Measurements from ENCODE around the gene MTUS2. TPM values are rescaled to one million over a fixed set of nuclear protein-coding genes. Genes with fewer than 3 reads are reported as not detected.

Gene MTUS2
- total and polyA plus RNA-seq, 2 of the 8 experiments (the other 6 are each of a cell fraction or from before 2014, with no cell fraction given) = 0.18 to 0.80 TPM

DNA sequence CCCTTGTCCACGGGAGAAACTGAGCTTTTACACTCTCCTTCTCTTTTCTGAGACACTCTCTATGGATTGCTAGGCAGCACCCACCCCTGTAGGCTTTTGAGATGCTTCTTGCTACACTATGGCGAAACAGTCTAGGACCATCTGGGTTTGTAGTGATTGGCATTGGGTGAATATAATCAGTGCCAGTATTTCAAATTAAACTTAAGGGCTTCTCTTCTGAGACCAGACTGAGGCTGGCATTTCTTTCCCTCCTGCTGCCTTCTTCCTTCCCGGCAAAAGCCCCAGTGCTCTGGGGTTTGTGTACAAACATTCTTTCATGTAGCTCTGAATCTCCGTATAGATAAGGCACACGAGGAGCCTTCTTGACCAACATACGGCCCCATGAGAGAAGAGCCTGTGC is 498.6 kb downstream of the MTUS2 start:
- no peak overlapping the region for H2AFZ ChIP-seq (ENCODE audit: low read length)
- no peak overlapping the region for H2BK20ac ChIP-seq (ENCODE audit: low read length)
- no peaks in the 10 kb centered on the region for H3K23me2 ChIP-seq (ENCODE audit: low read depth, low read length)
- H3K36me3 ChIP-seq (ENCODE audit: control insufficient read depth in 2 of 4, insufficient read depth in 4 of 4, low read length in 3 of 4) = no peaks in the 10 kb centered on the region
- no peak overlapping the region for H3K4me3 ChIP-seq (ENCODE audit: extremely low read depth in 1 of 4, insufficient read depth in 2 of 4, low read depth in 3 of 4, low read length in 4 of 4)
- DNase-seq (ENCODE audit: low read depth in 1 of 2, low spot score in 2 of 2) = no peak
- peaks cover 0 to 2% (median 0%) of the 10 kb centered on the region in 4 experiments; a peak in 1 of 7 replicates for H3K4me1 ChIP-seq (replicated peaks in 1 of 4; ENCODE audit: control insufficient read depth in 3 of 4, insufficient read depth in 4 of 4, low read length in 3 of 4)
- ChIA-PET POLR2A (ENCODE audit: partially characterized antibody) (no interaction called here), CTCF (ENCODE audit: partially characterized antibody) (interaction anchor here (0.6 to 2.0 kb wide), 7 partner anchors 15 to 513 kb away, joined by 3 to 6 read pairs (median 3); no protein-coding TSS in a partner anchor)
- H2BK120ac ChIP-seq (replicated peaks; ENCODE audit: low read depth, low read length) = no peak overlapping the region
- H3K23ac ChIP-seq (ENCODE audit: insufficient read length) = no peak overlapping the region
- 76% methylated on average over 6 of the region's 6 CpGs; no CpG with 5 or more reads in 1 of the 2 experiments for WGBS, 2 experiments (ENCODE audit: extremely low coverage in 1 of 2, insufficient coverage in 1 of 2, insufficient read length in 1 of 2, insufficient replicate concordance in 2 of 2, low coverage in 1 of 2, low lambda C conversion rate in 2 of 2, missing lambda C conversion rate in 1 of 2)
- H3K79me1 ChIP-seq (ENCODE audit: low read depth, low read length) = no peaks in the 10 kb centered on the region
- H3K9ac ChIP-seq (replicated peaks in 1 of 4; ENCODE audit: extremely low read depth in 1 of 4, low read depth in 3 of 4, low read length in 3 of 4) = no peak overlapping the region
- H4K5ac ChIP-seq (ENCODE audit: insufficient read length, low read depth, low read length) = no peak overlapping the region
- no peak overlapping the region for H3K18ac ChIP-seq (ENCODE audit: extremely low read depth, low read length)
- no peak overlapping the region for H2AK5ac ChIP-seq (ENCODE audit: low read depth, low read length)
- no peaks in the 10 kb centered on the region for H3K9me3 ChIP-seq (ENCODE audit: insufficient read depth in 2 of 2, low read depth in 1 of 2, low read length in 1 of 2)
- no peak for TF ChIP-seq POLR2A (IDR thresholded peaks at IDR 0.05; ENCODE audit: control extremely low read depth in 1 of 2, low read depth in 2 of 2, low read length in 2 of 2)
- TF ChIP-seq RAD21 (IDR thresholded peaks at IDR 0.05 in 1 of 2, conservative IDR thresholded peaks at IDR 0.05 in 1 of 2; ENCODE audit: low read depth in 2 of 2, low read length in 2 of 2) = no peak
- no peak for TF ChIP-seq GTF2F1 (IDR thresholded peaks at IDR 0.05; ENCODE audit: borderline replicate concordance, low read depth, low read length)
- TF ChIP-seq SIX5 (IDR thresholded peaks at IDR 0.05; ENCODE audit: low read depth, low read length) = no peak
- TF ChIP-seq, protein P1, sequence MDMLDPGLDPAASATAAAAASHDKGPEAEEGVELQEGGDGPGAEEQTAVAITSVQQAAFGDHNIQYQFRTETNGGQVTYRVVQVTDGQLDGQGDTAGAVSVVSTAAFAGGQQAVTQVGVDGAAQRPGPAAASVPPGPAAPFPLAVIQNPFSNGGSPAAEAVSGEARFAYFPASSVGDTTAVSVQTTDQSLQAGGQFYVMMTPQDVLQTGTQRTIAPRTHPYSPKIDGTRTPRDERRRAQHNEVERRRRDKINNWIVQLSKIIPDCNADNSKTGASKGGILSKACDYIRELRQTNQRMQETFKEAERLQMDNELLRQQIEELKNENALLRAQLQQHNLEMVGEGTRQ (IDR thresholded peaks at IDR 0.05; ENCODE audit: low read length) = no peak
- no peak for TF ChIP-seq SIN3A (conservative IDR thresholded peaks at IDR 0.05 in 1 of 2, IDR thresholded peaks at IDR 0.05 in 1 of 2; ENCODE audit: low read depth in 1 of 2, low read length in 2 of 2)
- TF ChIP-seq, protein P2, sequence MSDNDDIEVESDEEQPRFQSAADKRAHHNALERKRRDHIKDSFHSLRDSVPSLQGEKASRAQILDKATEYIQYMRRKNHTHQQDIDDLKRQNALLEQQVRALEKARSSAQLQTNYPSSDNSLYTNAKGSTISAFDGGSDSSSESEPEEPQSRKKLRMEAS (IDR thresholded peaks at IDR 0.05) = no peak
- TF ChIP-seq GABPA (IDR thresholded peaks at IDR 0.05; ENCODE audit: borderline replicate concordance, insufficient read depth, low read length) = no peak
- H3K27me3 ChIP-seq (replicated peaks in 1 of 4; ENCODE audit: control insufficient read depth in 3 of 4, extremely low read depth in 1 of 4, insufficient read depth in 3 of 4, low read length in 3 of 4) = no peaks in the 10 kb centered on the region
- no peak overlapping the region for H2BK12ac ChIP-seq (ENCODE audit: low read depth, low read length)
- no peak overlapping the region for H3K27ac ChIP-seq (ENCODE audit: low read depth, low read length)
- no peaks in the 10 kb centered on the region for H4K20me1 ChIP-seq (replicated peaks in 1 of 2; ENCODE audit: control insufficient read depth in 1 of 2, insufficient read depth in 2 of 2, low read length in 2 of 2)
- no peak overlapping the region for H4K8ac ChIP-seq (ENCODE audit: extremely low read depth, insufficient read depth, low read length)
- H3K14ac ChIP-seq (ENCODE audit: insufficient read length) = no peak overlapping the region
- H3K79me2 ChIP-seq (ENCODE audit: control insufficient read depth in 1 of 2, insufficient read depth in 2 of 2, low read length in 2 of 2) = no peaks in the 10 kb centered on the region
- H2BK15ac ChIP-seq (ENCODE audit: low read length) = no peak overlapping the region
- no peak overlapping the region for H3K4me2 ChIP-seq (ENCODE audit: insufficient read depth in 1 of 2, low read depth in 2 of 2, low read length in 2 of 2)
- H3K4ac ChIP-seq (replicated peaks; ENCODE audit: insufficient read length, low read depth, low read length) = no peak overlapping the region
- FAIRE-seq = no peak
- no peak overlapping the region for H4K91ac ChIP-seq (replicated peaks; ENCODE audit: insufficient read length, low read length)
- H3K56ac ChIP-seq (replicated peaks; ENCODE audit: insufficient read length, low read depth, low read length) = no peak overlapping the region
- H2BK5ac ChIP-seq (ENCODE audit: low read depth, low read length) = no peak overlapping the region
